Breast epithelium (tissue), 4 donors: ENCODE data around the gene RNF187. TPM values are rescaled to one million over a fixed set of nuclear protein-coding genes. Genes with fewer than 3 reads are reported as not detected.

ENCODE experiments used
- DNase-seq, 2 donors: peaks; one replicate each; pipeline ENCODE4 v3.0.0-alpha.2; 2019; ENCODE audit warnings: low spot score in 2 of 2
- H3K27ac ChIP-seq, 2 donors: fragments of 200-600 bp; sonication (generic) in 1 of 2; one replicate each; pipeline ENCODE4 v1.5.1; 2016 to 2019; ENCODE audit warnings: mild to moderate bottlenecking in 1 of 2
- H3K27me3 ChIP-seq, 2 donors: fragments of 200-600 bp; sonication (generic) in 1 of 2; one replicate each; pipeline versions ENCODE4 v1.5.1 to v1.6.0; 2017 to 2019; ENCODE audit warnings: control low read depth in 1 of 2, mild to moderate bottlenecking in 1 of 2
- H3K36me3 ChIP-seq: fragments of 200-600 bp; one replicate; pipeline ENCODE4 v1.5.1; 2019
- H3K4me1 ChIP-seq, 2 donors: fragments of 200-600 bp; sonication (generic); one replicate each; pipeline ENCODE4 v1.5.1; 2016 to 2019; ENCODE audit warnings: control low read depth in 1 of 2
- H3K4me3 ChIP-seq, 3 donors: fragments of 200-600 bp; sonication (generic); 1 replicate in 2 of 3; 2 replicates in 1 of 3; pipeline ENCODE4 v1.5.1; 2016 to 2019; ENCODE audit warnings: mild to moderate bottlenecking in 3 of 3, moderate library complexity in 2 of 3
- H3K9me3 ChIP-seq, 2 donors: fragments of 200-600 bp; sonication (generic) in 1 of 2; one replicate each; pipeline ENCODE4 v1.5.1; 2016 to 2019; ENCODE audit warnings: control low read depth in 1 of 2
- CTCF ChIP-seq, 3 donors: fragments of 450-650 bp; IDR thresholded peaks; one replicate each; pipeline ENCODE4 v1.5.1; 2016 to 2017; ENCODE audit warnings: antibody characterized with exemption in 3 of 3, mild to moderate bottlenecking in 3 of 3, moderate library complexity in 3 of 3
- POLR2A ChIP-seq: fragments of 450-650 bp; IDR thresholded peaks from one replicate; pipeline ENCODE4 v1.6.1; 2016; ENCODE audit warnings: antibody characterized with exemption, mild to moderate bottlenecking, moderate library complexity
- POLR2AphosphoS5 ChIP-seq, 3 donors: sonication (generic); formaldehyde crosslinking; IDR thresholded peaks; one replicate each; pipeline ENCODE4 v1.6.1; 2017; ENCODE audit warnings: antibody characterized with exemption in 3 of 3
- intact Hi-C: fragments of 100-400 bp; cut with DNase I; formaldehyde crosslinking; loops from one replicate; pipeline ENCODE4 v1.15.1; 2023; ENCODE audit warnings: low total_unique reads
- total RNA-seq, 3 donors: library from RNA; depleted of rRNA; stranded (reverse); fragments of >200 nt; gene quantifications; one replicate each; pipeline ENCODE4 v1.1.0, GENCODE V29; 2016

RNF187 gene
- total RNA-seq, 3 donors from 2014 or later: 26.9 to 33.7 (median 33.1) TPM

GRCh38 chr1:228494044-228494353 is 6.8 kb downstream of the RNF187 start:
- no peak overlapping the region for H3K27ac ChIP-seq
- no peaks in the 10 kb centered on the region for H3K9me3 ChIP-seq
- no peaks in the 10 kb centered on the region for H3K4me1 ChIP-seq
- H3K36me3 ChIP-seq: peaks cover 5% of the 10 kb centered on the region
- TF ChIP-seq POLR2AphosphoS5 (IDR thresholded peaks at IDR 0.05) (no peak), POLR2A (no peak), CTCF (IDR thresholded peaks at IDR 0.05) (no peak)
- H3K27me3 ChIP-seq: no peaks in the 10 kb centered on the region
- intact Hi-C loops: loop anchor here (1.0 kb wide), 1 partner anchor 15 kb away; no protein-coding TSS in a partner anchor
- H3K4me3 ChIP-seq: no peak overlapping the region
- DNase-seq: no peak

GRCh38 chr1:228494391-228494790 is 7.2 kb downstream of the RNF187 start:
- Histone ChIP-seq H3K36me3 (peaks cover 5% of the 10 kb centered on the region), H3K4me3 (no peak overlapping the region), H3K4me1 (no peaks in the 10 kb centered on the region), H3K27ac (no peak overlapping the region), H3K27me3 (no peaks in the 10 kb centered on the region), H3K9me3 (no peaks in the 10 kb centered on the region)
- TF ChIP-seq CTCF (IDR thresholded peaks at IDR 0.05) (no peak), POLR2A (no peak), POLR2AphosphoS5 (IDR thresholded peaks at IDR 0.05) (no peak)
- intact Hi-C loops: loop anchor here (1.0 kb wide), 1 partner anchor 15 kb away; no protein-coding TSS in a partner anchor
- no peak for DNase-seq

- no peak for DNase-seq
- Histone ChIP-seq H3K27ac (no peak overlapping the region), H3K9me3 (no peaks in the 10 kb centered on the region), H3K4me3 (no peak overlapping the region), H3K36me3 (peaks cover 5% of the 10 kb centered on the region), H3K27me3 (no peaks in the 10 kb centered on the region), H3K4me1 (no peaks in the 10 kb centered on the region)
- no peak for TF ChIP-seq POLR2AphosphoS5 (IDR thresholded peaks at IDR 0.05)
- no peak for TF ChIP-seq CTCF (IDR thresholded peaks at IDR 0.05)
- no peak for TF ChIP-seq POLR2A
- intact Hi-C loops: loop anchor here (1.0 kb wide), 1 partner anchor 16 kb away; no protein-coding TSS in a partner anchor
Measured at GRCh38 chr1:228494970-228495853, 8.0 kb downstream of the RNF187 start.

GRCh38 chr1:228496084-228496483 is 8.9 kb downstream of the RNF187 start:
- TF ChIP-seq POLR2A (no peak), CTCF (IDR thresholded peaks at IDR 0.05) (no peak), POLR2AphosphoS5 (IDR thresholded peaks at IDR 0.05) (no peak)

GRCh38 chr1:228496494-228496893 is 9.3 kb downstream of the RNF187 start:
- no peaks in the 10 kb centered on the region for H3K9me3 ChIP-seq
- H3K36me3 ChIP-seq: peaks cover 5% of the 10 kb centered on the region
- DNase-seq: no peak
- no peak overlapping the region for H3K27ac ChIP-seq
- no peak for TF ChIP-seq CTCF (IDR thresholded peaks at IDR 0.05)
- TF ChIP-seq POLR2AphosphoS5 (IDR thresholded peaks at IDR 0.05): no peak
- no peak for TF ChIP-seq POLR2A
- no peaks in the 10 kb centered on the region for H3K27me3 ChIP-seq
- intact Hi-C loops: no loop called here
- H3K4me1 ChIP-seq: no peaks in the 10 kb centered on the region
- H3K4me3 ChIP-seq: no peak overlapping the region

More at GRCh38 chr1:228496084-228496483, 8.9 kb downstream of the RNF187 start:
- intact Hi-C loops: no loop called here
- H3K4me3 ChIP-seq: no peak overlapping the region
- peaks cover 5% of the 10 kb centered on the region for H3K36me3 ChIP-seq
- no peaks in the 10 kb centered on the region for H3K27me3 ChIP-seq
- H3K4me1 ChIP-seq: no peaks in the 10 kb centered on the region
- no peaks in the 10 kb centered on the region for H3K9me3 ChIP-seq
- DNase-seq: no peak
- H3K27ac ChIP-seq: no peak overlapping the region
